Ecto neural progenitor cell (in vitro differentiated cells): Measurements from ENCODE around the gene JMJD1C.
"Not testable (repeated sequence)": the region's sequence is repeated elsewhere in the genome, so short reads cannot be mapped to it uniquely, and the experiment has no call there.

Source experiments
- DNase-seq: peaks from one replicate; pipeline ENCODE4 v3.0.0-alpha.2; 2018; ENCODE audit warnings: low spot score

Gene JMJD1C

DNA sequence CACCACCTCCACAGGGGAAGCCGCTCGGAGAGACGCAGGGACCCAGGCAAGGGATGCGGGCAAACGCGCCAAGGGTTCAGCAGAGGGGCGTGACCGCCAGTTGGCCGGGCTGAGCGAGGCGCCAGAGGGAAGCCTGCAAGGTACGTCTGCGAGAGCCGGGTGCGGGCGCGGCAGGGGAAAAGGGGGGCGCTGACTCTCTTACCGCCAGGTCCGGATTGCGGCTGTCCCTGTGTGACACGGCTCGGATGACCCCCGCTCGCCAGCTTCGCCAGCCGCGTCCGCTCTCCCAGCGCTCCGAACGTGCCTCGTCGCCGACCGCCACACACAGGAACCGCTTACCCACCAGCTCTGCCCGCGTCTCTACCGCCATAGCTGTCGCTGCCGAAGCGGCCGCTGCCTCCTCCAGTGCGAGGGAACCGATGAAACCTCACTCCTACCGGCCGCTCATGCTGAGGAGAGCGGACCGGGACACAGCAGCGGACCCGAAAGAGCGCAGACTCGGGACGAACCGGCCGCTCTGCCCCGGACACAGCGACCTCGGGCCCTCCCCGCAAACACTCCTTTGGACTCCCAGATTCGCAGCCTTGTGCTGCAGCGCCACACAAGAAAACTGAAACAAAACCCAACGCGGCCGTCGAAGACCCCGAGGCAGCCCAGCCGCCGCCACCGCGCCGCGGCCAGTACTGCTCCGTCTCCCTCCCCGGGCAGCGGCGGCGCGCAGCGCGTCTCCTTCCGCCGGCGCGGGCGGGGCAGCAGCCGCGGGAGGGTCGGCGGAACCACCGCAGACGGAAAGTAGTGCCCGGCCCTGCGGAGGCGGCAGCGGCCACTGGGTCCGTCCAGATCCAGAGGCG lies at the start of gene JMJD1C:
TSS of gene JMJD1C (minus strand) at position 685 of the 851 bp plus-strand sequence. CDS start at position 370, 315 bp downstream.
- peak; percentile 90 for DNase-seq

GRCh38 chr10:63515002-63515763 lies 49.4 kb upstream of the JMJD1C start:
- peak; percentile 53 for DNase-seq

- no peak for DNase-seq
Measured at GRCh38 chr10:63506554-63506953, 40.8 kb upstream of the JMJD1C start.

DNA sequence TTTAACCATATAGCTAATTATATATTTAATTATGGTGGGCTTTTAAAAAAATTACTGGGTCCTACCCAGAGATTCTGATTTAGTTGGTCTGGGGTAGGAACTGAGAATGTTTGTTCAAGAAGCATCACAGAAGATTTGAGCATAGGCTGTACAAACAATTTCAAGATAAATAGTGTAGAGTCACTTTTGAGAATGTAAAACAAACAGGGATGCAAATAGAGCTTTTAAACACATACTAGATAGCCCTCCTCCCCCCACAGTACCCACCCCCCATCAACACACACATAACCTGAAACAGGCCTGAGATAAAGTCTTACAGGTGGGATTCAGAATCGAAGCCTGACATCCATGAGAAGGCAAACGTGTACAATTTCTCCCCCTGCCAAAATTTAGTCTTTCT lies 39.8 kb upstream of the JMJD1C start:
- DNase-seq: no peak

DNA sequence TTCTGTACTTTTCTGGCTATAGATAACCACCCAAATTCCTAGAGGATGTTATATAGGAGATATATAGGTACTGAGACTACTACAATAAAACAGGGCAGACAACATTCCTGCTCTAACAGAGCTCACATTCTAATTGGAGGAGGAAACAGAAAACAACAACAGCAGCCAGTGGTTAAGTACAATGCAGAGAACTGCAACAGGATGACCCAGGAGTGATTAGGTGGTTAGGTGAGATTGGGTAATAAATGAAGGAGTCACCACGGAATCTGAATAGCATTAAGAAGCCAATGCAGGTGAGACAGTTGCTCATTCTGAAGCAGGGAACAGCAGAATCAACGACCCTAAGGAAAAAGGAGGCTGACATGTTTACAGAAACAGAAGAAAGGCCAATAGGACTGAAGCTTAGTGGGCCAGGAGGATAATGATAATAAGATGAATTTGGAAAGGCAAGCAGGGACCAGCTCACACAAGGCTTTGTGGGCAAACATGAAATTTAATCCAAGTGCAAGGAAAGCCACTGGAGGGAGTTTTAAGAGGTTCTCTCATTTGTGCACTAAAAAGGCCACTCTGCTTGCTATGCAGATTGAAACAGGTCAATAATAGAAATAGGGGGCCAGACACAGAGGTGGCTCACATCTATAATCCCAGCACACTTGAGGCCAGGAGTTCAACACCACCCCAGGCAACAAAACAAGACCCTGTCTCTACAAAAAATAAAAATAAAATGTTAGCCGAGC lies 38.5 kb upstream of the JMJD1C start:
- DNase-seq: no peak

DNA sequence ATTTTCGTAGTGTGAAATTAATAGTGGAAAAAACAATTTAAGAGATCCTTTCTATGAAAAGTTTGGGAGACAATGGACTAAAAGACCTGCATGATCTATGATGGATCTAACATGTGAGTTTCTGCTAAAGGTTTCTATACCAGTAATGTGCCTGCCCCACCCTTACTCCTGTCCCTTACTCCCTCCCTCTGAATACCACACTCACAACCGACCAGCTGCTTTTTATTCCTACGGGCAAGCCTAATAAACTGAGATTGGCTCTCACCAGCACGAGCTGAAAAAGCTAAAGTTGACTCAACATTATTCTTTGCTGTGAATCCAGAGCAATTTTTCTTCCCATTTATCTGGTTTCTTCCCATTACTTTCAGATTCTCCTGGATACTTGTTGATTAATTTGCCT lies 37.6 kb upstream of the JMJD1C start:
- DNase-seq: no peak

GRCh38 chr10:63502832-63503231 lies 37.1 kb upstream of the JMJD1C start:
- no peak for DNase-seq

DNA sequence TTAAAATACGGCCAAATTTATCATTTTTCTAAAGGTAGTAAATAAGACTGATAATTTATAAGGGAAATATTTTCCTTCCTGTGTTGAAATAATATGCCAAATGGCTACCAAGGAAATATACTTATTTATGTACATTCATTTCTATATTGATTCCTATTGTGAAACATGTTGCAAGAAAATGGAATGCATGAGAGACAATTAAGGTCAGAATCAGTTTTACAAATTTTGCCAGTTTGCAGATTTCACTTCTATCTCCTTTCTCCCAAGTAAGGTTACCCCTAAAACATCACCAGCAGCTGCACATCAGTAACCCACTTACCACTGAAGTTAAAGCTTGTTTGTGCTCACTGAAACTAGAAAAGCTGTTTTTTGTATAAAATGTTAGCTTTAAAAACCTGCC lies 36.2 kb upstream of the JMJD1C start:
- no peak for DNase-seq

GRCh38 chr10:63500551-63500950 lies 34.8 kb upstream of the JMJD1C start:
- not testable (repeated sequence) for DNase-seq

DNA sequence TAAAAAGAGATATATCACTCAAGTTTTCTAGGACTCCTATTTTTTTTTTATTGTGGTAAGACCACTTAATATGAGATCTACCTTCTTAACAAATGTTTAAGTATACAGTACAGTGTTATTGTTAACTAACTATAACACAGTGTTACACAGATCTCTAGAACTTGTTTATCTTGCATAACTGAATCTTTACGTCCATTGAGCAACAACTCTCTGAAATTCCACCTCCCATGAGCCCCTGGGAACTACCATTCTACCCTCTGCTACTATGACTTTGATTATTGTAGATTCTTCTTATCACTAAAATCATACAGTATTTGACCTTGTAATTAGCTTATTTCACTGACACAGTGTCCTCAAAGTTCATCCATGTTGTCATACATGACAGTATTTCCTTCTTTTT lies 32.9 kb upstream of the JMJD1C start:
- no peak for DNase-seq

DNA sequence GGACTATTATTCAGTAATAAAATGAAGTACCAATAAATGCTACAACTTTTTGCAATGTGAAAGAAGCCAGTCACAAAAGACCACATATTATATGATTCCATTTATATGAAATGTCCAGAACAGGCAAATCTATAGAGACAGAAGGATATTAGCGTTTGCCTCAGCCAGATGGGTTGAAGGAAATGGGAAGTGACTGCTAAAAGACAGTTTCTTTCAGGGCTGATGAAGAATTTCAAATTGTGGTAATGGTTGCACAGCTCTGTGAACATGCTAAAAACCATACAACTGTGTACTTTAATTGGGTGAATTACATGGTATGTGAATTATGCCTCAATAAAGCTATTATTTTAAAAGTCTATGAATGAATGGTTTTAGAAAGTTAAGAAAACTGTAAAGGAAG lies 31.5 kb upstream of the JMJD1C start:
- no peak for DNase-seq

DNA sequence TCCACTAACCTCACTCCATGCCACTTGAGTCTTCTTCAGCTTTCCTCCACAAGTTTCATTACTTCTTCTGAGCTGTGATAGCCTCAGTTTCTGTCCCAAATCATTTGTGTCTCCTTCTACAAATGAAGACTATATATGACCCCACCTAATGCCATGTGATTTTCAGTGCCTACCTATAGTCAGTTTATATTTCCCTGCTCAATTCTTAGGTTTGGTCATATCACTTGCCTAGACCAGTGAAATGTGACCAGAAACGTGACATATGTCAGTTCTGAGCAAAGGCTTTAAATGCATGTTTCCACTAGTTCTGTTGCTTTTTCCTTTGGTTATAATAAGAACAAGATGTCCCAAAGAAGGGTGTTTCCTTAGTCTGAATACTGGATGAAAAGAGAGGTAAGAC lies 30.8 kb upstream of the JMJD1C start:
- DNase-seq: no peak

GRCh38 chr10:63494951-63495350 lies 29.2 kb upstream of the JMJD1C start:
- DNase-seq: no peak

DNA sequence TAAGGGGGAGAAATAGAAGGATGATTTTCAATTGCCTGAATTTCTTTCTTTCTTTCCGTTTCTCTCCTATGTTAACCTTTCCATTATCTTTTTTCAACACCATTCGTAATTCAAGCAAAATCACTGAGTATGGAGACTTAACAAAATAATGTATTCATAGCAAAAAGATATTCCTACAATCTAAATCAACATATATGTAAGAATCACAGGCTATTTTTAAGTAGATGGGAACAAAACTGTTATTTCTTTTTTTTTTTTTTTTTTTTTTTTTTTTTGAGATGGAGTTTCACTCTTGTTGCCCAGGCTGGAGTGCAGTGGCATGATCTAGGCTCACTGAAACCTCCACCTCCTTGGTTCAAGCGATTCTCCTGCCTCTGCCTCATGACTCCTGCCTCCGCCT lies 27.2 kb upstream of the JMJD1C start:
- no peak for DNase-seq

DNA sequence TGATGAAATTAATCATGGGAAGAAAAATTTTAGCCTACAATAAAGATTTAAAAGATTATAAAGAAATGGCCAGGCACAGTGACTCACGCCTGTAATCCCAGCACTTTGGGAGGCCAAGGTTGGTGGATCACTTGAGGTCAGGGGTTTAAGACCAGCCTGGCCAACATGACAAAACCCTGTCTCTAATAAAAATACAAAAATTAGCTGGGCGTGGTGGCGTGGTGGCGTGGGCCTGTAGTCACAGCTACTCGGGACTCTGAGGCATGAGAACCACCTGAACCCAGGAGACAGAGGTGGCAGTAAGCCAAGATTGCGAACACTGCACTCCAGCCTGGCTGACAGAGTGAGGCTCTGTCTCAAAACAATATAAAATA lies 26.5 kb upstream of the JMJD1C start:
- not testable (repeated sequence) for DNase-seq

DNA sequence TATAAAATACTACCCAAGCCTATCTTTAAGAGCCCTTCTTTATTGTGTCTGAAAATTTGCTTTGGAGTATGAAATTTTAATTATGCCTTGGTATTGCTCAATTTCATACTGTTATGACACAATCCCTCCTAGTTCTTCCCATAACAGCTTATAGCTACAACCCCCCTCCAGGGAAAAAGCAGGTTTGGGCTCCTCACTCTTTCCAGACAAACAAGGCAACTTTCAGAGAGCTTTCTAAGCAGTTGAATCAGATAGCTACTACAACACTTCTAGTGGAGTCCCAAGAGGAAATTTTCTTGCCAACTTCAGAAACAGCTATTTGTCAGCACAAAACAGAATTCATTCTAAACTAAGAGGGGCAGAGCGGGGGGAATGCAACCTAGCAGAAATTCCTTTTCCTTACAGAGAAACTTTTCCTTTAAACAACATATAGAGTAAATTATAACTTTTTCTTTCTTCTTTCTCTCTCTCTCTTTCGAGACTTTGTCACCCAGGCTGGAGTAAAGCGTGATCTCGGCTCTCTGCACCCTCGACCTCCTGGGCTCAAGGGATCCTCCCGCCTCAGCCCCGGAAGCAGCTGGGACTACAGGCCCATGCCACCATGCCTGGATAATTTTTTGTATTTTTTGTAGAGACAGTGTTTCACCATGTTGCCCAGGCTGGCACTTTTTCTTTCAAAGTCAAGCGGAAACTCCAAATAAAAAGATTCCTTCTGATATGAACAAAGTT lies 26.0 kb upstream of the JMJD1C start:
- no peak for DNase-seq

DNA sequence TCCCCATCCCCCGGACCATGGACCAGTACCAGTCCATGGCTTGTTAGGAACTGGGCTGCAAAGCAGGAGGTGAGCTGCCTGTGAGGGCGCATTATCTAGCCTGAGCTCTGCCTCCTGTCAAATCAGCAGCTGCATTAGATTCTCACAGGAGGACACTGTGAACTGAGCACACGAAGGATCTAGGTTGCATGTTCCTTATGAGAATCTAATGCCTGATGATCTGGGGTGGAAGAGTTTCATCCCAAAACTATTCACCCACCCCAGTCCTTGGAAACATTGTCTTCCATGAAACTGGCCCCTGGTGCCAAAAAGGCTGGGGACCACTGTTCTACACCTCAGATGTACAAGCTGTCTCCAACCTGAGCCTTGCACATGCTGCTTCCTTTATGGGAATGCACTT lies 24.1 kb upstream of the JMJD1C start:
- no peak for DNase-seq

- DNase-seq: no peak
Measured at GRCh38 chr10:63487990-63488389, 22.2 kb upstream of the JMJD1C start.

DNA sequence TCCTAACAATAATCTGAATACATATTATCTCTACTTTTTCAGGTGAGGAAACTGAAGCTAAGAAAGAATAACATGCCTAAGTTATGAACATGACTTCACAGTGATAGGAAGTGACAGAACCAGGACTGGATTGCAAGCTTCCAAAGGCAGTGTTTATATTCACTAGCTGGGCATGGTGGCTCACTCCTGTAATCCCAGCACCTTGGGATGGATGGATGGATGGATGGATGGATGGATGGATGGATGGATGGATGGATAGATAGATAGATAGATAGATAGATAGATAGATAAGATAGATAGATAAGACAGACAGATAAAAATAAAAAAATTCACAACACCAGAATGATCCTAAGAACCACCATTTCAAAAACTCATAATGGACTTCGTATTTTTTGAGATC lies 18.2 kb upstream of the JMJD1C start:
- no peak for DNase-seq

GRCh38 chr10:63481815-63482421 lies 16.1 kb upstream of the JMJD1C start:
- no peak for DNase-seq

GRCh38 chr10:63480237-63480636 lies 14.5 kb upstream of the JMJD1C start:
- DNase-seq: no peak

DNA sequence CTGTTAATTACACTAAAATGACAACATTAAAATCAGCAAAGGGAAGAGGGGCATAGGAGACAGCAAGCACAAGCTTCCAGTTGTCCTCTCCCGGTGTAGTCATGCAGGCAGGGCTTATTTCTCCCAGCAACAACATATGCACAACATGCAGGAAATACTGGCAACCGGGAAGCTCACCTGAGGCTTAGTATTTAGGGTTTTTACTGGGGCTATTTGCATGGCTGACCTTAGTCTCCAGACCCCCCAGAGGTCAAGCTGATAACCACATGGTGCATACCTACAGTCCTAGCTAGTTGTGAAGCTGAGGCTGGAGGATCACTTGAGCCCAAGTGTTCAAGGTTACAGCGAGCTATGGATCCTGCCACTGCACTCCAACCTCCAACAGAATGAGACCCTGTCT lies 12.8 kb upstream of the JMJD1C start:
- no peak for DNase-seq
